ENCODE measurements around the gene CST11.
"Not testable (repeated sequence)": the region's sequence is repeated elsewhere in the genome, so short reads cannot be mapped to it uniquely, and the experiment has no call there.

Gene CST11

GRCh38 chr20:23452776-23453175, at the start of gene CST11:
Gene CST11 (minus strand): TSS chr20:23452876. CDS start chr20:23452811, 65 bp downstream.
- no peak for DNase-seq (ENCODE audit: low spot score)

GRCh38 chr20:23501926-23502325, 49.2 kb upstream of the CST11 start:
- DNase-seq (ENCODE audit: low spot score), result no peak

- DNase-seq (ENCODE audit: low spot score), result no peak
These were observed 44.9 kb upstream of the CST11 start for GRCh38 chr20:23497536-23497935.

GRCh38 chr20:23493172-23493772, 40.6 kb upstream of the CST11 start:
- no peak for DNase-seq (ENCODE audit: low spot score)

GRCh38 chr20:23492292-23492691, 39.6 kb upstream of the CST11 start:
- no peak for DNase-seq (ENCODE audit: low spot score)

- no peak for DNase-seq (ENCODE audit: low spot score)
These were observed 38.1 kb upstream of the CST11 start, which contains the start of gene CST8 for GRCh38 chr20:23490817-23491216. Gene CST8 (plus strand): TSS chr20:23491117. CDS start chr20:23491668, 551 bp downstream.

GRCh38 chr20:23488996-23489395, 36.3 kb upstream of the CST11 start:
- DNase-seq (ENCODE audit: low spot score), result no peak

GRCh38 chr20:23488470-23488869, 35.8 kb upstream of the CST11 start:
- DNase-seq (ENCODE audit: low spot score), result no peak

GRCh38 chr20:23484081-23484480, 31.4 kb upstream of the CST11 start:
- no peak for DNase-seq (ENCODE audit: low spot score)

- no peak for DNase-seq (ENCODE audit: low spot score)
These were observed 29.5 kb upstream of the CST11 start for GRCh38 chr20:23482138-23482537.

- DNase-seq (ENCODE audit: low spot score), result no peak
These were observed 26.4 kb upstream of the CST11 start for GRCh38 chr20:23479043-23479442.

- DNase-seq (ENCODE audit: low spot score), result no peak
These were observed 24.5 kb upstream of the CST11 start for GRCh38 chr20:23477223-23477622.

- no peak for DNase-seq (ENCODE audit: low spot score)
These were observed 23.5 kb upstream of the CST11 start for GRCh38 chr20:23476015-23476754.

GRCh38 chr20:23475395-23475794, 22.7 kb upstream of the CST11 start:
- DNase-seq (ENCODE audit: low spot score), result no peak

GRCh38 chr20:23473293-23473692, 20.6 kb upstream of the CST11 start:
- not testable (repeated sequence) for DNase-seq (ENCODE audit: low spot score)

GRCh38 chr20:23472306-23472705, 19.6 kb upstream of the CST11 start:
- DNase-seq (ENCODE audit: low spot score), result not testable (repeated sequence)

GRCh38 chr20:23466961-23467360, 14.3 kb upstream of the CST11 start:
- not testable (repeated sequence) for DNase-seq (ENCODE audit: low spot score)

- DNase-seq (ENCODE audit: low spot score), result no peak
These were observed 8.5 kb upstream of the CST11 start for GRCh38 chr20:23461180-23461579.

- DNase-seq (ENCODE audit: low spot score), result no peak
These were observed 6.9 kb upstream of the CST11 start for GRCh38 chr20:23459461-23460150.

- DNase-seq (ENCODE audit: low spot score), result no peak
These were observed 4.2 kb upstream of the CST11 start for GRCh38 chr20:23456873-23457272.

- DNase-seq (ENCODE audit: low spot score), result no peak
These were observed 3.7 kb upstream of the CST11 start for GRCh38 chr20:23456409-23456808.

GRCh38 chr20:23455639-23456038, 3.0 kb upstream of the CST11 start:
- no peak for DNase-seq (ENCODE audit: low spot score)

GRCh38 chr20:23454816-23455215, 2.1 kb upstream of the CST11 start:
- DNase-seq (ENCODE audit: low spot score), result no peak
